ENCODE data around the gene CDH1.

The CDH1 gene

GRCh38 chr16:68779891-68780290 is 42.8 kb downstream of the CDH1 start:
- H4K8ac ChIP-seq (ENCODE audit: low read depth, low read length), result no peak overlapping the region
- no peak overlapping the region for H2BK15ac ChIP-seq (ENCODE audit: low read length)
- no peak overlapping the region for H3K4ac ChIP-seq (ENCODE audit: low read length)
- H2BK12ac ChIP-seq (ENCODE audit: low read length), result no peak overlapping the region
- H3K23ac ChIP-seq (ENCODE audit: low read depth, low read length, poor library complexity), result no peak overlapping the region
- H3K4me2 ChIP-seq (ENCODE audit: insufficient read depth, low read length, poor library complexity, severe bottlenecking), result no peak overlapping the region
- no peak overlapping the region for H3K14ac ChIP-seq (ENCODE audit: low read length)
- peaks cover 0 to 10% of the 10 kb centered on the region in 2 donors for H3K4me1 ChIP-seq (ENCODE audit: control insufficient read depth in 2 of 2, insufficient read depth in 1 of 2, low read depth in 1 of 2, low read length in 2 of 2)
- H3K9ac ChIP-seq (ENCODE audit: low read depth, low read length, poor library complexity), result no peak overlapping the region
- H2BK5ac ChIP-seq (ENCODE audit: low read length), result no peak overlapping the region
- no peak overlapping the region for H2AFZ ChIP-seq (ENCODE audit: low read length)
- no peaks in the 10 kb centered on the region for H3K9me3 ChIP-seq (replicated peaks in 1 of 2; ENCODE audit: control insufficient read depth in 2 of 2, insufficient read depth in 1 of 2, low read depth in 1 of 2, low read length in 2 of 2)
- no peaks in the 10 kb centered on the region for H3K36me3 ChIP-seq (replicated peaks in 1 of 2; ENCODE audit: control insufficient read depth in 2 of 2, insufficient read depth in 2 of 2, low read length in 2 of 2)
- H4K91ac ChIP-seq (ENCODE audit: low read depth, low read length, poor library complexity), result no peak overlapping the region
- peak overlapping the region; percentile 1 for H3K18ac ChIP-seq (ENCODE audit: low read length)
- no peak overlapping the region for H3K4me3 ChIP-seq (ENCODE audit: low read length in 2 of 2)
- DNase-seq (ENCODE audit: low spot score), result no peak
- WGBS, 2 donors (ENCODE audit: extremely low coverage in 2 of 2, insufficient read length in 2 of 2, insufficient replicate concordance in 1 of 2), result no CpG with 5 or more reads among the region's 4 CpGs
- H3K27ac ChIP-seq (replicated peaks; ENCODE audit: low read length), result no peak overlapping the region
- H2AK5ac ChIP-seq (ENCODE audit: low read depth, low read length), result no peak overlapping the region
- H3K27me3 ChIP-seq (ENCODE audit: control insufficient read depth in 3 of 3, insufficient read depth in 3 of 3, low read depth in 1 of 3, low read length in 3 of 3), result peaks cover 0 to 37% (median 0%) of the 10 kb centered on the region in 3 experiments
- no peak overlapping the region for H2BK120ac ChIP-seq (ENCODE audit: low read depth, low read length)
- no peaks in the 10 kb centered on the region for H3K79me1 ChIP-seq (ENCODE audit: low read depth, low read length)

DNA sequence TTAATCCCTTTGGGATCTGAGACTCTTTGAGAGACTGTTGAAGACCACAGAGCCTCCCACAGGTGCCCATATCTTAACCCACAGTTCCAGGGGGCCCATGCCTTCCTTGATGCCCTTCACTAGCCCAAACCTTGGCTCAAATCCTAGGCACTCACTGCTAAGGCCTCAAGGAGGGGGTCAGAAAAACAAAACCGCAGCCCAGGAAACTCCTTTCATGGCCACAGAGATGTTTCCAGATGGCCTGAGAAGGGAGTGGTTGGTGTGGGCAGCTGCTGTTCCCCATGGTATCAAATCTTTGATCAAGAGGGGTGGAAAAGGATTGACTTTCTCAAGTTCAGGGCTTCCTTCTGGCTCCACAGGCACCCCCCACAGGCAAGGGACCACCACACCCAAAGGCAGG is 44.7 kb downstream of the CDH1 start:
- no peak for DNase-seq (ENCODE audit: low spot score)
- no peak overlapping the region for H3K4me2 ChIP-seq (ENCODE audit: insufficient read depth, low read length, poor library complexity, severe bottlenecking)
- no peak overlapping the region for H3K14ac ChIP-seq (ENCODE audit: low read length)
- no peak overlapping the region for H3K9ac ChIP-seq (ENCODE audit: low read depth, low read length, poor library complexity)
- no peak overlapping the region for H3K4ac ChIP-seq (ENCODE audit: low read length)
- peak overlapping the region; percentile 52 for H3K18ac ChIP-seq (ENCODE audit: low read length)
- H4K8ac ChIP-seq (ENCODE audit: low read depth, low read length), result no peak overlapping the region
- peak overlapping the region; percentile 15 for H2AK5ac ChIP-seq (ENCODE audit: low read depth, low read length)
- H2BK12ac ChIP-seq (ENCODE audit: low read length), result no peak overlapping the region
- H3K4me3 ChIP-seq (ENCODE audit: low read length in 2 of 2), result no peak overlapping the region
- H2BK5ac ChIP-seq (ENCODE audit: low read length), result no peak overlapping the region
- H3K9me3 ChIP-seq (replicated peaks in 1 of 2; ENCODE audit: control insufficient read depth in 2 of 2, insufficient read depth in 1 of 2, low read depth in 1 of 2, low read length in 2 of 2), result no peaks in the 10 kb centered on the region
- H2AFZ ChIP-seq (ENCODE audit: low read length), result no peak overlapping the region
- H3K27ac ChIP-seq (replicated peaks; ENCODE audit: low read length), result no peak overlapping the region
- WGBS, 2 donors (ENCODE audit: extremely low coverage in 2 of 2, insufficient read length in 2 of 2, insufficient replicate concordance in 1 of 2), result no CpG with 5 or more reads among the region's 1 CpG
- peaks cover 0 to 37% (median 0%) of the 10 kb centered on the region in 3 experiments for H3K27me3 ChIP-seq (ENCODE audit: control insufficient read depth in 3 of 3, insufficient read depth in 3 of 3, low read depth in 1 of 3, low read length in 3 of 3)
- H2BK15ac ChIP-seq (ENCODE audit: low read length), result peak overlapping the region; percentile 38
- H2BK120ac ChIP-seq (ENCODE audit: low read depth, low read length), result no peak overlapping the region
- H3K23ac ChIP-seq (ENCODE audit: low read depth, low read length, poor library complexity), result no peak overlapping the region
- no peak overlapping the region for H4K91ac ChIP-seq (ENCODE audit: low read depth, low read length, poor library complexity)
- no peaks in the 10 kb centered on the region for H3K36me3 ChIP-seq (replicated peaks in 1 of 2; ENCODE audit: control insufficient read depth in 2 of 2, insufficient read depth in 2 of 2, low read length in 2 of 2)
- H3K4me1 ChIP-seq (ENCODE audit: control insufficient read depth in 2 of 2, insufficient read depth in 1 of 2, low read depth in 1 of 2, low read length in 2 of 2), result peaks cover 0 to 10% of the 10 kb centered on the region in 2 donors
- no peaks in the 10 kb centered on the region for H3K79me1 ChIP-seq (ENCODE audit: low read depth, low read length)

DNA sequence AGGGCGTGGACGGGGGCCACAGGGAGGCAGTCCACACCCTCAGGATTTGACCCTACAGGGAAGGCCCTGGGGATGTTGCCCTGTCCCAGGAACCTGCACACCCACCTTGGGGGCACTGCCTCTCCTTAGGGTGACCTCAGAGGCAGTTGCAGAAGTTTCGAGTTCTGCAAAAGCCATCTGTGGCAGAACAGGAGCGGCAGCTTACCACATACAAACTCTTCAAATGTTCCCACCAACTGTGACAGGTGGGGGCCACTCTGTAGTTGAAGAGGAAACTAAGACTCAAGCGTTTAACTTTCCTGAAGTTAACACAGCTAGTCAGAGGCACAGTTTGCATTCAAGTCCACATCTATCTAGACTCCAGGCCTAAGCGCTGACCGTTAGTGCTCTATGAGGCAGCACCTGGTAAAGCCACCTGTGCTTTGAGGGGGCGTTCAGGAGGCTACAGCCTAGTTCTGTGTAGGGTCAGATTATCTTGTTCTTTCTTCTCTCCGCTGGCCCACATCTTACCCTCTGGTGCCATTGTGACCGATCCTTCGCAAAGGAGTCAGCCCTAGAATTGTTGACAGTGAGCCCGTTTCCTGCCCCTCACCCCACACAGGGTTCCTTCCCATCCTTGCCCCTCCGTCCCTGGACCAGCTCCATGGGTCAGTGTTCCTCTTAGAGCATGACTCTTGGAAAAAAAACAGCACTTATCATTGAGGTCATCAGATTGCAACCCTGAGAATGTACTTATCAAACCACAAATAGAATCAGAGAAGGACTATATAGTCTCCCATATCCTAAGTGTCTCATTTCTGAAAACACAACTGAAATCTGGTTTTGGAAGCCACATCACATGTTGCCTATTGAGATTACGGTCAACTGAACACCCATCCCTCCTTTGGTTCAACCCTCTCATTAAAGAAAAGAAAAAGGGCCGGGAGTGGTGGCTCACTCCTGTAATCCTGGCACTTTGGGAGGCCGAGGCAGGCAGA is 45.4 kb downstream of the CDH1 start:
- Histone ChIP-seq H3K27me3 (ENCODE audit: control insufficient read depth in 3 of 3, insufficient read depth in 3 of 3, low read depth in 1 of 3, low read length in 3 of 3) (peaks cover 0 to 37% (median 0%) of the 10 kb centered on the region in 3 experiments), H4K91ac (ENCODE audit: low read depth, low read length, poor library complexity) (no peak overlapping the region), H3K36me3 (replicated peaks in 1 of 2; ENCODE audit: control insufficient read depth in 2 of 2, insufficient read depth in 2 of 2, low read length in 2 of 2) (no peaks in the 10 kb centered on the region), H3K4me3 (ENCODE audit: low read length in 2 of 2) (no peak overlapping the region), H2BK5ac (ENCODE audit: low read length) (no peak overlapping the region), H3K4me1 (ENCODE audit: control insufficient read depth in 2 of 2, insufficient read depth in 1 of 2, low read depth in 1 of 2, low read length in 2 of 2) (peaks cover 0 to 10% of the 10 kb centered on the region in 2 donors), H3K79me1 (ENCODE audit: low read depth, low read length) (no peaks in the 10 kb centered on the region), H3K9ac (ENCODE audit: low read depth, low read length, poor library complexity) (peak overlapping the region; percentile 50), H2AK5ac (ENCODE audit: low read depth, low read length) (peak overlapping the region; percentile 15), H3K18ac (ENCODE audit: low read length) (peak overlapping the region; percentile 34), H4K8ac (ENCODE audit: low read depth, low read length) (no peak overlapping the region), H3K23ac (ENCODE audit: low read depth, low read length, poor library complexity) (no peak overlapping the region), H3K14ac (ENCODE audit: low read length) (no peak overlapping the region), H2BK120ac (ENCODE audit: low read depth, low read length) (no peak overlapping the region), H2BK15ac (ENCODE audit: low read length) (peak overlapping the region; percentile 38), H2BK12ac (ENCODE audit: low read length) (no peak overlapping the region), H3K27ac (replicated peaks; ENCODE audit: low read length) (no peak overlapping the region), H2AFZ (ENCODE audit: low read length) (no peak overlapping the region), H3K9me3 (replicated peaks in 1 of 2; ENCODE audit: control insufficient read depth in 2 of 2, insufficient read depth in 1 of 2, low read depth in 1 of 2, low read length in 2 of 2) (no peaks in the 10 kb centered on the region), H3K4ac (ENCODE audit: low read length) (no peak overlapping the region), H3K4me2 (ENCODE audit: insufficient read depth, low read length, poor library complexity, severe bottlenecking) (no peak overlapping the region)
- WGBS, 2 donors (ENCODE audit: extremely low coverage in 2 of 2, insufficient read length in 2 of 2, insufficient replicate concordance in 1 of 2), result no CpG with 5 or more reads among the region's 16 CpGs
- DNase-seq (ENCODE audit: low spot score), result no peak

- no peak overlapping the region for H3K18ac ChIP-seq (ENCODE audit: low read length)
- H3K23ac ChIP-seq (ENCODE audit: low read depth, low read length, poor library complexity), result no peak overlapping the region
- H3K4me3 ChIP-seq (ENCODE audit: low read length in 2 of 2), result no peak overlapping the region
- H3K36me3 ChIP-seq (replicated peaks in 1 of 2; ENCODE audit: control insufficient read depth in 2 of 2, insufficient read depth in 2 of 2, low read length in 2 of 2), result no peaks in the 10 kb centered on the region
- no peak overlapping the region for H3K27ac ChIP-seq (replicated peaks; ENCODE audit: low read length)
- no peak overlapping the region for H2BK15ac ChIP-seq (ENCODE audit: low read length)
- H2AFZ ChIP-seq (ENCODE audit: low read length), result no peak overlapping the region
- no peak overlapping the region for H2BK5ac ChIP-seq (ENCODE audit: low read length)
- DNase-seq (ENCODE audit: low spot score), result no peak
- H2BK12ac ChIP-seq (ENCODE audit: low read length), result no peak overlapping the region
- no peak overlapping the region for H3K4me2 ChIP-seq (ENCODE audit: insufficient read depth, low read length, poor library complexity, severe bottlenecking)
- H3K4me1 ChIP-seq (ENCODE audit: control insufficient read depth in 2 of 2, insufficient read depth in 1 of 2, low read depth in 1 of 2, low read length in 2 of 2), result peaks cover 0 to 10% of the 10 kb centered on the region in 2 donors
- H4K91ac ChIP-seq (ENCODE audit: low read depth, low read length, poor library complexity), result no peak overlapping the region
- peaks cover 0 to 33% (median 0%) of the 10 kb centered on the region in 3 experiments for H3K27me3 ChIP-seq (ENCODE audit: control insufficient read depth in 3 of 3, insufficient read depth in 3 of 3, low read depth in 1 of 3, low read length in 3 of 3)
- no peak overlapping the region for H3K4ac ChIP-seq (ENCODE audit: low read length)
- no peak overlapping the region for H2BK120ac ChIP-seq (ENCODE audit: low read depth, low read length)
- WGBS, 2 donors (ENCODE audit: extremely low coverage in 2 of 2, insufficient read length in 2 of 2, insufficient replicate concordance in 1 of 2), result no CpG with 5 or more reads among the region's 5 CpGs
- H3K9me3 ChIP-seq (replicated peaks in 1 of 2; ENCODE audit: control insufficient read depth in 2 of 2, insufficient read depth in 1 of 2, low read depth in 1 of 2, low read length in 2 of 2), result no peaks in the 10 kb centered on the region
- no peak overlapping the region for H3K9ac ChIP-seq (ENCODE audit: low read depth, low read length, poor library complexity)
- no peaks in the 10 kb centered on the region for H3K79me1 ChIP-seq (ENCODE audit: low read depth, low read length)
- no peak overlapping the region for H2AK5ac ChIP-seq (ENCODE audit: low read depth, low read length)
- H4K8ac ChIP-seq (ENCODE audit: low read depth, low read length), result no peak overlapping the region
- no peak overlapping the region for H3K14ac ChIP-seq (ENCODE audit: low read length)
These were observed 47.1 kb downstream of the CDH1 start for GRCh38 chr16:68784226-68784625.

All from neuronal stem cell (in vitro differentiated cells).